ENCODE data around the gene ARSG. TPM values are rescaled to one million over a fixed set of nuclear protein-coding genes. Genes with fewer than 3 reads are reported as not detected.
A peak's percentile ranks its signal among the peaks of the same experiment; 100 is the strongest.
"Not testable (repeated sequence)": the region's sequence is repeated elsewhere in the genome, so short reads cannot be mapped to it uniquely, and the experiment has no call there.

ARSG gene
- total and polyA plus RNA-seq, 4 experiments from 2014 or later = 10.4 to 19.1 (median 13.1) TPM

DNA sequence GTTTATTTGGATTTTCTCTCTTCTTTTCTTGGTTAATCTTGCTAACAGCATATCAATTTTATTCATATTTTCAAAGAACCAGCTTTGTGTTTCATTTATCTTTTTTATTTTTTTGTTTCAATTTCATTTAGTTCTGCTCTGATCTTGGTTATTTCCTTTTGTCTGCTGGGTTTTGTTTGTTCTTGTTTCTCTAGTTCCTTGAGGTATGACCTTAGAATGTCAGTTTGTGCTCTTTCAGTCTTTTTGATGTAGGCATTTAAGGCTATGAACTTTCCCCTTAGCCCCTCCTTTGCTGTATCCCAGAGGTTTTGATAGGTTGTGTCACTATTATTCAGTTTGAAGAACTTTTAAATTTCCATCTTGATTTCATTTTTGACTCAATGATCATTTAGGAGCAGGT lies 123.6 kb downstream of the ARSG start:
- peaks cover 0 to 32% (median 10%) of the 10 kb centered on the region in 8 donors for H3K9me3 Mint-ChIP-seq
- H3K27ac Mint-ChIP-seq = peak overlapping the region; percentile 74 to 99 (median 96)
- not testable (repeated sequence) for H3K27me3 Mint-ChIP-seq; H3K27me3 ChIP-seq (ENCODE audit: insufficient read depth, low read length); H3K4me3 ChIP-seq (ENCODE audit: low read length in 2 of 2); H3K27ac ChIP-seq (ENCODE audit: low read depth, low read length); H3K36me3 ChIP-seq (ENCODE audit: insufficient read depth, low read length); H3K9me3 ChIP-seq (ENCODE audit: control insufficient read depth in 1 of 2, low read length in 2 of 2)
- DNase-seq = peak in 3 of 5 donors; percentile 36 to 52 (median 40)
- H3K4me1 ChIP-seq (ENCODE audit: insufficient read depth, low read length) = peaks cover 16% of the 10 kb centered on the region
- peaks cover 9 to 19% of the 10 kb centered on the region in 2 donors for H3K36me3 Mint-ChIP-seq
- intact Hi-C loops (cut with micrococcal nuclease) = loop anchor here (2.0 to 10.0 kb wide), 2 partner anchors 22 to 50 kb away; no protein-coding TSS in a partner anchor
- peaks cover 14 to 36% (median 28%) of the 10 kb centered on the region in 4 donors for H3K4me1 Mint-ChIP-seq
- H3K4me3 Mint-ChIP-seq = peak overlapping the region; percentile 91 to 98 (median 96)
- POLR2A ChIA-PET (ENCODE audit: partially characterized antibody) = interaction anchor here (1.2 to 2.6 kb wide), 8 partner anchors 14 to 126 kb away, joined by 3 to 16 read pairs (median 6); partner anchors contain the start of genes ARSG, SLC16A6 and WIPI1
- CTCF ChIA-PET (ENCODE audit: partially characterized antibody) = interaction anchor here (1.1 to 5.1 kb wide), 5 partner anchors 13 to 121 kb away, joined by 3 to 27 read pairs (median 3); no protein-coding TSS in a partner anchor

DNA sequence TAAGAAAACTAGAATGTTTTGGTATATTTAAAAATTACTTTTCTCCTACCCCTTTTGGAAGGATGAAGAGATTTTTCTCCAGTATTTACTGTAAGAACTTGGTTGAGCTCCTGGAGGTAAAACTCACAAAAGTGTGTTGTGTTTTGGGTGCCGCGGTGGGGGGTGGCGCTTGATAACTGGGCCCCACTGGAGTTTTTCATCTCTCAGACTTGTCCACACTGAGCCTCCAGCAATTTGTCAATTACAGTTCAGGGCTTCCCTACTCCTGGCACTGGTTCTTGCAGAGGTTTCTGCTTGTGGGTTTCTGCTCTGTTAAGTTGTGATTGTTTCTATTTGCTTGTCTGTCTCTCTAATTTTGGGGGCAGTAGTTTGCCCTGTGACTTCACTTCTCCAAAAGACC lies 126.0 kb downstream of the ARSG start:
- CTCF ChIA-PET (ENCODE audit: partially characterized antibody) = interaction anchor here (1.7 to 5.1 kb wide), 3 partner anchors 15 to 128 kb away, joined by 3 to 27 read pairs (median 16); no protein-coding TSS in a partner anchor
- intact Hi-C loops (cut with micrococcal nuclease) = loop anchor here (10.0 kb wide), 1 partner anchor 47 kb away; no protein-coding TSS in a partner anchor
- peaks cover 16% of the 10 kb centered on the region for H3K4me1 ChIP-seq (ENCODE audit: insufficient read depth, low read length)
- no peak for DNase-seq
- H3K27me3 ChIP-seq (ENCODE audit: insufficient read depth, low read length) = no peaks in the 10 kb centered on the region
- no peak overlapping the region for H3K4me3 Mint-ChIP-seq
- H3K27ac Mint-ChIP-seq = peak overlapping the region in 1 of 7 donors; percentile 7
- no peak overlapping the region for H3K4me3 ChIP-seq (ENCODE audit: low read length in 2 of 2)
- no peaks in the 10 kb centered on the region for H3K9me3 ChIP-seq (ENCODE audit: control insufficient read depth in 1 of 2, low read length in 2 of 2)
- peaks cover 21 to 33% of the 10 kb centered on the region in 2 donors for H3K36me3 Mint-ChIP-seq
- POLR2A ChIA-PET (ENCODE audit: partially characterized antibody) = no interaction called here
- peaks cover 0 to 21% (median 9%) of the 10 kb centered on the region in 8 donors for H3K9me3 Mint-ChIP-seq
- peaks cover 8% of the 10 kb centered on the region for H3K36me3 ChIP-seq (ENCODE audit: insufficient read depth, low read length)
- H3K4me1 Mint-ChIP-seq = peaks cover 16 to 36% (median 28%) of the 10 kb centered on the region in 4 donors
- no peak overlapping the region for H3K27ac ChIP-seq (ENCODE audit: low read depth, low read length)
- no peaks in the 10 kb centered on the region for H3K27me3 Mint-ChIP-seq

DNA sequence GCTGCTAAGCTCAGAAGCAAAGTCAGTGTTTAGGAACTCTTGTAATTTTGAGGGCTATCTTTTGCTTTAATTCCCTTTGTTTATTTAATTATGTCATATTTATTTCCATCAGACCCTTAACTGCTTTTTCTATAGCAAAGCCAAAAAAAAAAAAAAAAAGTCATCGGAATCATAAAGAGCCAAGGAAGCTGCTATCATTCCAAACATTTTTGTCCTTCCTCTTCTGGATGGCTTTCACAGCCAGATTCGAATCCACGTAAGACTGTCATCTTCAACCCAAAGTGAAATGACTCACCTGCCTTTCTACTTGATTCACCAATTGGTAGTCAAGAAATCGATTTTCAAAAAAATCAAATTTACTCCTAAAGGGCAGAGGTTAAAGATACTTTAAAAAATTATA lies 127.6 kb downstream of the ARSG start:
- Mint-ChIP-seq H3K27me3 (no peaks in the 10 kb centered on the region), H3K4me3 (no peak overlapping the region), H3K9me3 (peaks cover 0 to 20% (median 9%) of the 10 kb centered on the region in 8 donors), H3K27ac (no peak overlapping the region), H3K4me1 (peaks cover 16 to 34% (median 27%) of the 10 kb centered on the region in 4 donors), H3K36me3 (peaks cover 25 to 32% of the 10 kb centered on the region in 2 donors)
- H3K36me3 ChIP-seq (ENCODE audit: insufficient read depth, low read length) = peaks cover 8% of the 10 kb centered on the region
- ChIA-PET POLR2A (ENCODE audit: partially characterized antibody) (interaction anchor here (0.7 kb wide), 2 partner anchors 21 to 88 kb away, joined by 4 to 8 read pairs; no protein-coding TSS in a partner anchor), CTCF (ENCODE audit: partially characterized antibody) (interaction anchor here (0.7 to 5.1 kb wide), 2 partner anchors 13 to 38 kb away, joined by 4 to 27 read pairs; no protein-coding TSS in a partner anchor)
- no peak overlapping the region for H3K4me3 ChIP-seq (ENCODE audit: low read length in 2 of 2)
- H3K27me3 ChIP-seq (ENCODE audit: insufficient read depth, low read length) = no peaks in the 10 kb centered on the region
- intact Hi-C loops (cut with micrococcal nuclease) = loop anchor here (10.0 kb wide), 1 partner anchor 46 kb away; no protein-coding TSS in a partner anchor
- no peak overlapping the region for H3K27ac ChIP-seq (ENCODE audit: low read depth, low read length)
- peaks cover 16% of the 10 kb centered on the region for H3K4me1 ChIP-seq (ENCODE audit: insufficient read depth, low read length)
- no peak for DNase-seq
- H3K9me3 ChIP-seq (ENCODE audit: control insufficient read depth in 1 of 2, low read length in 2 of 2) = no peaks in the 10 kb centered on the region

DNA sequence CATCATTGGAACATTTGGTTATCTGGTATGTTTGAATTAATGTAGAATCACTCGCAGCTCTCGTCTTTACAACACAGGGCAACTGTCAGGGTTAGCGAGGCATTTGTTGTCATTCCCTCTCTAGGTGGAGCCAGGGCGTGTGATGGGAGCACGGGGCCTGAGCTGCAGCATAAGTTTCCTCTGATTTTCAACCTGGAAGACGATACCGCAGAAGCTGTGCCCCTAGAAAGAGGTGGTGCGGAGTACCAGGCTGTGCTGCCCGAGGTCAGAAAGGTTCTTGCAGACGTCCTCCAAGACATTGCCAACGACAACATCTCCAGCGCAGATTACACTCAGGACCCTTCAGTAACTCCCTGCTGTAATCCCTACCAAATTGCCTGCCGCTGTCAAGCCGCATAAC lies 128.8 kb downstream of the ARSG start:
- Mint-ChIP-seq H3K4me3 (no peak overlapping the region), H3K9me3 (peaks cover 0 to 14% (median 6%) of the 10 kb centered on the region in 8 donors), H3K4me1 (peaks cover 5 to 23% (median 15%) of the 10 kb centered on the region in 4 donors), H3K36me3 (peaks cover 25 to 28% of the 10 kb centered on the region in 2 donors), H3K27me3 (no peaks in the 10 kb centered on the region), H3K27ac (no peak overlapping the region)
- Histone ChIP-seq H3K9me3 (ENCODE audit: control insufficient read depth in 1 of 2, low read length in 2 of 2) (no peaks in the 10 kb centered on the region), H3K4me1 (ENCODE audit: insufficient read depth, low read length) (peaks cover 4% of the 10 kb centered on the region), H3K27ac (ENCODE audit: low read depth, low read length) (no peak overlapping the region), H3K36me3 (ENCODE audit: insufficient read depth, low read length) (peaks cover 8% of the 10 kb centered on the region), H3K4me3 (ENCODE audit: low read length in 2 of 2) (no peak overlapping the region), H3K27me3 (ENCODE audit: insufficient read depth, low read length) (no peaks in the 10 kb centered on the region)
- intact Hi-C loops (cut with micrococcal nuclease) = no loop called here
- no peak for DNase-seq
- CTCF ChIA-PET (ENCODE audit: partially characterized antibody) = interaction anchor here (1.5 kb wide), 1 partner anchor 21 kb away, joined by 3 read pairs; no protein-coding TSS in a partner anchor
- POLR2A ChIA-PET (ENCODE audit: partially characterized antibody) = interaction anchor here (0.6 kb wide), 1 partner anchor 216 kb away, joined by 3 read pairs; no protein-coding TSS in a partner anchor

DNA sequence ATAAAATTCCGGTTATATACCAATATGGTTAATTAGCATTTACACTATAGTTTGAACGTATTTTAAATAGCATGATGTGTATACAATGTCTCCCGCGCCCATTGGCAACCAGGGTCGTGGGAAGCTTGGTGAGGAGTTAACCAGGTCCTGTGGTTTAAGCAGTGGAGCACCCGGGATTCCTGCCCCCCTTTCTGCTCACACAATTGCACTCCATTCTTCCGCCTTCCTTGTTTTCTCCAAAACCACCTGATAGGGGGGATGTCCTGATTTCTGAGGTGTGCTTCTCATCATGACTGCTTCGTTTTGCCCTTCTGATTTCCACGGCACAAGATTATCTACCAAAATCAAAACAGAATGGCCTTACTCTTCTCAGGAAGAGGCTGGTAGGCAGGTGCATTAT lies 130.2 kb downstream of the ARSG start:
- ChIA-PET CTCF (ENCODE audit: partially characterized antibody) (interaction anchor here (0.6 kb wide), 1 partner anchor 15 kb away, joined by 3 read pairs; no protein-coding TSS in a partner anchor), POLR2A (ENCODE audit: partially characterized antibody) (no interaction called here)
- H3K4me3 ChIP-seq (ENCODE audit: low read length in 2 of 2) = no peak overlapping the region
- no peaks in the 10 kb centered on the region for H3K9me3 ChIP-seq (ENCODE audit: control insufficient read depth in 1 of 2, low read length in 2 of 2)
- H3K27me3 ChIP-seq (ENCODE audit: insufficient read depth, low read length) = no peaks in the 10 kb centered on the region
- peaks cover 0 to 7% (median 3%) of the 10 kb centered on the region in 8 donors for H3K9me3 Mint-ChIP-seq
- peaks cover 20 to 30% of the 10 kb centered on the region in 2 donors for H3K36me3 Mint-ChIP-seq
- intact Hi-C loops (cut with micrococcal nuclease) = no loop called here
- H3K4me1 ChIP-seq (ENCODE audit: insufficient read depth, low read length) = no peaks in the 10 kb centered on the region
- H3K4me3 Mint-ChIP-seq = no peak overlapping the region
- H3K27ac Mint-ChIP-seq = peak overlapping the region in 2 of 7 donors; percentile 25 to 29
- H3K4me1 Mint-ChIP-seq = peaks cover 2 to 13% (median 5%) of the 10 kb centered on the region in 4 donors
- no peaks in the 10 kb centered on the region for H3K27me3 Mint-ChIP-seq
- H3K36me3 ChIP-seq (ENCODE audit: insufficient read depth, low read length) = peaks cover 8% of the 10 kb centered on the region
- no peak for DNase-seq
- no peak overlapping the region for H3K27ac ChIP-seq (ENCODE audit: low read depth, low read length)

DNA sequence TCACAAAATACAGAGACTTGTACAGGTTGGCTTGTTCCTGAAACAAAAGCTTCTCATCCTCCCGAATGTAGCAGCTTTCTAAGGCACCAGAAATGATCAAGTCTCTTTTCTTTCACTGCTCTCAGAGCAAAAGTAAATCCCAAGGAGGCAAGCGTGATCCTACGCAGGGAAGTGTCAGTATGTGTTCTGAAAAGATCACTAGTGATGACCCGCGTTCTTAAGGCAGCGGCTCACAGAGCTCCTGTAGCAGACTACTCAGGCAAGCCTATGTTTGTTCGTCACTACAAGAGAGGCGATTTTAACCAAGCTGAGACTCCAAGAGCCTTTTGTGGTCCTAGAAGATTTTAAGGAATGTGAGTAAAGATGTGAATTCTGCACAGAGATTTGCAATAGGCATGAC lies 131.5 kb downstream of the ARSG start:
- H3K27me3 Mint-ChIP-seq = no peaks in the 10 kb centered on the region
- H3K4me3 Mint-ChIP-seq = no peak overlapping the region
- DNase-seq = no peak
- peaks cover 20 to 33% of the 10 kb centered on the region in 2 donors for H3K36me3 Mint-ChIP-seq
- H3K9me3 Mint-ChIP-seq = peaks cover 0 to 1% (median 0%) of the 10 kb centered on the region in 8 donors
- intact Hi-C loops (cut with micrococcal nuclease) = no loop called here
- Histone ChIP-seq H3K4me1 (ENCODE audit: insufficient read depth, low read length) (no peaks in the 10 kb centered on the region), H3K36me3 (ENCODE audit: insufficient read depth, low read length) (peaks cover 8% of the 10 kb centered on the region), H3K4me3 (ENCODE audit: low read length in 2 of 2) (no peak overlapping the region), H3K27ac (ENCODE audit: low read depth, low read length) (no peak overlapping the region), H3K27me3 (ENCODE audit: insufficient read depth, low read length) (no peaks in the 10 kb centered on the region), H3K9me3 (ENCODE audit: control insufficient read depth in 1 of 2, low read length in 2 of 2) (no peaks in the 10 kb centered on the region)
- peaks cover 0 to 8% (median 2%) of the 10 kb centered on the region in 4 donors for H3K4me1 Mint-ChIP-seq
- ChIA-PET POLR2A (ENCODE audit: partially characterized antibody) (no interaction called here), CTCF (ENCODE audit: partially characterized antibody) (interaction anchor here (1.3 kb wide), 1 partner anchor 9 kb away, joined by 3 read pairs; no protein-coding TSS in a partner anchor)
- no peak overlapping the region for H3K27ac Mint-ChIP-seq

DNA sequence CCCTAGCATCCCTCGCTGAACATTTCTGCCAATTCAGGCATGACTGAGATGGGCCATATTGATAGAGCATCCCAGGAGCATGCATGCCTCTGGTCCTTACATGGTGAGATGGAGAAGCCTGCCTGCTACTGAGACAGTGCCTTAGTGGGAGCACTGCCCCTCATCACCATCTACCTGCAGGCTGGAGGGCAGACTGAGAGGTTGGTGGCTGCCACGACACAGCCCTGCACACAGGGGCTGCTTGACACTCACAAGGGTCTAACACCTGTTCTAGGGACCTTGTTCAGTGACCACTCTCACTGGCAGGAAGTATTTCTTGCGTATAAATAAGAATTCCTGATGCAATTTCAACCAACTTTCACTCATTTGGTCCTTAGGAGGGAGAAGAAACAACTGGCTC lies 132.0 kb downstream of the ARSG start:
- Mint-ChIP-seq H3K27ac (peak overlapping the region in 1 of 7 donors; percentile 71), H3K4me1 (peaks cover 0 to 5% (median under 1%) of the 10 kb centered on the region in 4 donors), H3K9me3 (peaks cover 0 to 1% (median 0%) of the 10 kb centered on the region in 8 donors), H3K36me3 (peaks cover 20 to 32% of the 10 kb centered on the region in 2 donors), H3K27me3 (no peaks in the 10 kb centered on the region), H3K4me3 (no peak overlapping the region)
- Histone ChIP-seq H3K4me3 (ENCODE audit: low read length in 2 of 2) (no peak overlapping the region), H3K4me1 (ENCODE audit: insufficient read depth, low read length) (no peaks in the 10 kb centered on the region), H3K9me3 (ENCODE audit: control insufficient read depth in 1 of 2, low read length in 2 of 2) (no peaks in the 10 kb centered on the region), H3K36me3 (ENCODE audit: insufficient read depth, low read length) (peaks cover 8% of the 10 kb centered on the region), H3K27ac (ENCODE audit: low read depth, low read length) (no peak overlapping the region), H3K27me3 (ENCODE audit: insufficient read depth, low read length) (no peaks in the 10 kb centered on the region)
- intact Hi-C loops (cut with micrococcal nuclease) = no loop called here
- ChIA-PET CTCF (ENCODE audit: partially characterized antibody) (interaction anchor here (1.3 kb wide), 1 partner anchor 9 kb away, joined by 3 read pairs; no protein-coding TSS in a partner anchor), POLR2A (ENCODE audit: partially characterized antibody) (no interaction called here)
- DNase-seq = no peak
